GM21717 (cell line): ENCODE results near the gene PRKCA.

Source experiments
- ATAC-seq: cut with Tn5 transposase; IDR thresholded peaks from one replicate; pipeline ENCODE4 v1.9.1; 2021; ENCODE audit warnings: mild to moderate bottlenecking, moderate library complexity; ENCODE audit not compliant: unreplicated experiment

PRKCA gene

DNA sequence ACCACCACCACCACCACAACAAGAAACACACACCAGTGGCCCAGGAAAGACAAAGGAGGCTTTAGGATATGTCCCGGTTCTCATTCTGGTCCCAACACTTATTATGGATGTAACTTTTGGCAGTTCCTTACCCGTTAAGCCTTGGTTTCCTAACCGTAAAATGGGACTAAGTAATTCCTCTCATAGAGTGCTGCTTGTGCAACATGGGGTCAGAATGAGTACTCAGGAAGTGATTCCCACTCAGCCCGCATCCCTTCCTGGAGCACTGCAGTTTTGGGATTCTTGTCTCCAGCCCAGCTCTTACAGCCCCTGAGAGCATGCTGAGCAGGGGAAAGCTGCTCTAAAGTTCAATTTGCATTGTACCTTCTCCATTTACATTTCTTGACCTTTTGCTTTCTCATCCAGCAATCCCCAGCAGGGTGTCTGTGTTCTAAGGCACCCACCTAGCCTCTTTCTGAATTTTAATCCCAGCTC, 262.6 kb downstream of the PRKCA start:
- no peak for ATAC-seq

DNA sequence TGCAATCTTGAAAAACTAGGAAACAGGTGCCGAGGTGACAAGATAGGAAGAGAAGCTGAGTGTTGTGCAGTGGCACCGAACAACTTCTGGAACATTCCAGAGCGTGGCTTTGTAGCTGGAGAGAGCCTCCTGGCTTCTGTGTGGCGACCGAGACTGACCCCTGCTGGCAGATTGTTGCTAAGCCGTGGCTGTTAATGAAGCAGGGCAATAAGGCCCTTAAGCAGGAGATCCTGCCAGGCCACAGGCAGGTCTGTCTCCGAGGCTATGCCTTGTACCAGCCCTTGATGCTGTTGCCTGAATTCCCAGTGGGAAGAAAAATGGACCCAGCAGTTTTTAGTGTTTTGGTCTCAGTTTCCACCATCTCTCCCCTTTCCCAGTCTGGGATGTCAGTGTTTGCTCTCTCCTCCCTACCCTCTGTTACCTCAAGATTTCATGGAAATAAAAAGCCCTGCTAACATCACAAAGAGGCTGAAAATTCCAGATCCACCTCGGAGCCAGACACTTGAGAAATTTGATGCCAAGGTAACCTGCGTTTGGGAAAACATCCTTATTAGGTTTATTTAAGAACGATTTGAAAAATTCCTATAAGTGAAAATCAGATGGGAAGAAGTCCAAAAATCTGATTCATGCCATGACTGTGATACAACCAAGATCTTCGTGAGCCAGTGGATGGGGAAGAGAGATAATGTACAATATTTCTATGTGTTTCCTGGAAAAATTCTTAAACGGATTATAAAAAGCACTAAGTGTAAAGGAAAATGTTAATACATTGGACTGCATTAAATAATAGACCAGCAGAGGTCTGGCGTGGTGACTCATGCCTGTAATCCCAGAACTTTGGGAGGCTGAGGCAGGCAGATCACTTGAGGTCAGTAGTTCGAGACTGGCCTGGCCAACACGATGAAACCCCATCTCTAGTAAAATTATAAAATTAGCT, 265.1 kb downstream of the PRKCA start:
- no peak for ATAC-seq

DNA sequence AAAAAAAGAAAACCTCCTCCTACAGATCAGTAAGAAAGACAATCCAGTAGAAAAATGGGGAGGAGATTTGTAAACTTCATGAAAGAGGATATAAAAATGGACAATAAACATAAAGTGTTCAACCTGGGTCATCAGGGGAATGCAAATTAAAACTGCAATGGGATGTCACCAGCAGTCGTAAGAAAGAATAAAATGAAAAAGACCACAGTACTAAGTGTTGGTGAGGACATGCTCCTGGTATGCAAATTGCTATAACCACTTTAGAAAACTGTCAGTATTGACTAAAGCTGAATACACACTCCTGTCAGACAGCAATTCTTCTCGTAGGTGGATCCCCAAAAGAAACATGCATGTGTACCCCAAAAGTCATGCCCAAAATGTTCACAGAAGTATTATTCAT, 267.2 kb downstream of the PRKCA start:
- ATAC-seq, result no peak

DNA sequence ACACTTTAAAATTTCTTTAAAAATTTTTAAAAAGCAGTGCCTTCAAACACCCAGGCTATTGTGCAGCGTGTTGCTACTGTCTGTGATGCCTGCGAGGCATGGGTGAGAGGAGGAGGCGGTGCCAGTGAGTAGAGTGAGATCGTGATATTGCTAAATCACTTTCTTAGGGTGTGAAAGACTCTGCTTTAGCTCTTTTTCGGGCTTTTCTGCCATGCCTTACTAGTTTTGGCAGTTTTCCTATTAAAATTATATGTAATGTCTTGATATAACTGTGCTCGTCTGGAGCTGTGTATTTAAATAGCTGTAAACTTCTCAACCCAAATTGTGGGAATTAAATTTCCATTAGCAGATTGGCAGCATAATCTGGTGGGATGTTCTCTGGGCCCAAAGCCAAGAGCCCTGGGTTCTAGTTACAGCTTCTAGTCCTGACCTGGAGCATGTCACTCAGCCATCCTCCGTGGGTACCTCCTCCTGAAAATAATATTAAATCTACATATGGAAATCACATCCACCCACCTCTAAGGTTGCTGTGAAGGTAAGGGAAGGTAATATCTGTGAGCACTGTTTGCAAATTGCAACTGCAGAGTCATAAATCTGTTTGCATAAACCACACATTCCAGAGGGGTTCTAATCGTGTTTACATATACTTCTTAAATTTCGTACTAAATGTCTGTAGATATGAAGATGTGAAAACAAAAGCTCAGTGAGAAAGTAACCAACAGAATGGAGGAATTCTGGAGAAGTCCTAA, 268.2 kb downstream of the PRKCA start:
- ATAC-seq, result no peak

DNA sequence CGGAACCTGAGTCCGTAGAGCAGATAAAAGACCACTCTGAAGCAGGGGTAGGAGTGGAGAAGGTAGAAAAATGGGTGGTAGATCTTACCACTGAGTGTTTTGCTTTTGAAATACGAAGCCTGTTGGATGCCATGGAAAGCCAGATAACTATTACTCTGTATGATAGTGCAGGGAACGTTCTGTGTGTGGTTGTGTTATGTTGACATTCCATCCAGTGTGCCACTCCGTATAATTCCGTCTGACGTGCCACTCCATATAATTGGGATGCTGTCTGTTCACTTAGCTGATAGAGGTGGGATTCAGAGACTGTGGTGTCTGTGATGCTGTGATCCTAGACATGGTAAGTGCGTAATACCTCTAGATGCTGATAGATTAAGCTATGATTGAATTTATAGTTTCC, 269.3 kb downstream of the PRKCA start:
- no peak for ATAC-seq

DNA sequence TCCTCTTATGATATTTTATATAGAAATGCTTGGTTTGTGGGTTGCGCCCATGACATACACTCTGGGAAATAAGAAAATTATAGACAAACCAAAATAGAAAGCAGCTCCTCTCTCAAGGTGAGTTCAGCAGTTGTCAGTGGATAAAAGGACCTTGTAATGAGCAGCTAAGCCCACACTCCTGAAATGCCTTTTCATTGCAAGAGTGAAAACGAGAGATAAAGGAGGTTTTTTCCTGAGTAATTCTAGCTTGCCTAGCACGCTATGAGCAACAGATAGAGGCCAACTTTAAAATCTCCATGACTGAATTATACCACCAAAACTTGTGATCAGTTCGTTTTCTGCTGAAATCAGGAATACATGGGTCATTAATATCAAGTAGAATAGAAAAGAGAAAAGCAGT, 270.7 kb downstream of the PRKCA start:
- no peak for ATAC-seq

DNA sequence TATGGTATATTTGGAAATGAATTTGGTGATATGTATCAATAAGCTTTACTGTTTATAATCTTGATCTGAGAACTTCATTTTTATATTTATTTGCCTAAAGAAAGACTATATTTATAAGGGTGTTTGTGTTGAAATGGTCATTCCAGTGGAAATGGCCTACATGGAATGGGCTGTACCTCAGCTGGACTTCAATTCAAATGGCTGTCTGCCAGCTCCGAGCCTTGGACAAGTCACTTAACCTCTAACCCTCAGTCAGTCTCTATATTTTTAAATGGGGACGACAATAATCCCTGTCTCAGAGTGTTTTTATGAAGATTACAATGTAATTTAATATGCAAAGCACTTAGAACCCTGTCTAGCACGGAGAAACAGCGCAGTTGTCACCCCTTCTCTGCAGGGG, 271.7 kb downstream of the PRKCA start:
- ATAC-seq, result no peak

DNA sequence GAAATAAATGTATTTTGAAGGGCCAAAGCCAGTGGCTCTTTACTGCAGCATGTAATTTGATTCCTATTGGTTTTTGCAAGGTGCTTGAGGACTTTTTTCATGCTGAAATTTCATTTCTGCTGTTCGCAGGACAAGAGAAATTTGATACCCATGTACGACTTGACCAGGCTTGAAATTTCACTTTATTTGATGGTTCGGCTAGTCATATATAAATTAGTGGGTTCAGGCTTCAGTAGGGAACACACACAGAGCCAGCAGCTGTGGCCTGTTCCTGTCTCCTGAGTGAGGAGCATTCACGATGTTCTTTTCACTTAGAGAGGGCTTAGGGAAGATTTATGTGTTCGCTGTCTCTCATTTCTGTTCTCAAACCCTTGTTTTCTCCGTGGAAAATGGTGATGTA, 274.1 kb downstream of the PRKCA start:
- ATAC-seq, result no peak

DNA sequence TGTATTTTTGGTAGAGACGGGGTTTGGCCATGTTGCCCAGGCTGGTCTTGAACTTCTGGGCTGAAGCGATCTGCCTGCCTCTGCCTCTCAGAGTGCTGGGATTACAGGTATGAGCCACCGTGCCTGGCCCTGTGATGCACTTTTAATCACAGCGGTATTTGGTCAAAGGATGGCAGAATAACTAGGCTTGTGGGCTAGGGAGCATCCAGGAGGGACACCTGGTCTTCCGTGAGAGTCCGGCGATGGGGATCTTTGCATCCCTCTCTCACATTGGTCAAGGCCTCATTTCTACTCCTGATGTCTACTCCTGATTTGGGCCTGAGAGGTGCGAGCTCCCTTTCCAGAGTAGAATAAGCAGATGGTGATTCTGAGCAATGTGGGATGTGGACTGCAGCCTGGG, 274.6 kb downstream of the PRKCA start:
- no peak for ATAC-seq

DNA sequence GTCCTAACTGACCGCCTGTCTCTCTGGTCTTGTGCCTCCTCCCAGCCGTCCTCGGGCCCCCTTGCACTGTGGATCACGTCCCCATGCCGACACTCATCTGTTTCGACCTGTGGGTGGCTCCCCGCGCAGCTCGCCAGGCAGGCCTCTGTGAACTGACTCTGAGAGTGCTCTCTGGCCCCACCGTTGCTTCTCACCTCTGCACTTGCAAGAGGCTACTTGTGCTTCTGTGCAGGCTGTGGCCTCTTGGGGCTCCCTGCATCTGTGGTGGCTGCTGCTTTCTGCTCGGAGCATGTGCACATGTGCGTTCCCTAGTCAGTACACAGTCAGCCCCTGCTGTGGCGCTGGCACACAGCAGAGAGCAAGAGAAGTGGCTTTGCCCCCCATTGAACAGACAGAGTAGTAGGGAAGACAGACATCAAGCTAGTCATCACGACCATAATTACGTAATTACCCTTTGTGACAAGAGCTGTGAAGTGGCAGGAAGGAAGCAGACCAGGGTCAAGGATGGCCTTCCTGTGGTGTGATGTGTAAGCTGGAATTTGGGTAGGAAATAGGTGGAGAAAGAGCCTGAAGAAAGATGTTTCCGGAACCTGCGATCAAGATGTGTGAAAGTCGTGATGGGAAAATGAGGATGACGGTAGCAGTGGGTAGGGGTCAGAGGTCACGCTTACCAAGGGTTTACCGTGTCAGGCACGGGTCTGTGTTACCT, 276.5 kb downstream of the PRKCA start:
- ATAC-seq, result no peak

DNA sequence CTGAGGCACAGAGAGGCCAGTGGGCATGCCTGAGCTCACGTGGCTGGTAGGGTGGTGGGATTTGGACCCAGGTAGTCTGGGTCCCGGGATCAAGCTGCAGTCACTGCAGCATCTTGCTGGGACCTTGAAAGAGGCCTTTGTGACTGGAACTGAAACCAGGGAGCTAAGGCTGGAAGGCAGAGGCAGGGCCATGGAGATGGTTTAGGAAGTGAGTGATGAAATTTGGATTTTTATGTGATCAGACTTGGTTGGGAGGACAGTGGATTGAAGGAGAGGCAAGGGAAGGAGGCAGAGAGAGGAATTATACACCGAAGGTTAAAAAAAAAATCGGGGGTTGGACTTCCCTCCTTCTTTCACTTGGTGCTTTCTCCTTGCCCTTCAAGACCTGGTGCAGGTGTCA, 277.1 kb downstream of the PRKCA start:
- no peak for ATAC-seq

DNA sequence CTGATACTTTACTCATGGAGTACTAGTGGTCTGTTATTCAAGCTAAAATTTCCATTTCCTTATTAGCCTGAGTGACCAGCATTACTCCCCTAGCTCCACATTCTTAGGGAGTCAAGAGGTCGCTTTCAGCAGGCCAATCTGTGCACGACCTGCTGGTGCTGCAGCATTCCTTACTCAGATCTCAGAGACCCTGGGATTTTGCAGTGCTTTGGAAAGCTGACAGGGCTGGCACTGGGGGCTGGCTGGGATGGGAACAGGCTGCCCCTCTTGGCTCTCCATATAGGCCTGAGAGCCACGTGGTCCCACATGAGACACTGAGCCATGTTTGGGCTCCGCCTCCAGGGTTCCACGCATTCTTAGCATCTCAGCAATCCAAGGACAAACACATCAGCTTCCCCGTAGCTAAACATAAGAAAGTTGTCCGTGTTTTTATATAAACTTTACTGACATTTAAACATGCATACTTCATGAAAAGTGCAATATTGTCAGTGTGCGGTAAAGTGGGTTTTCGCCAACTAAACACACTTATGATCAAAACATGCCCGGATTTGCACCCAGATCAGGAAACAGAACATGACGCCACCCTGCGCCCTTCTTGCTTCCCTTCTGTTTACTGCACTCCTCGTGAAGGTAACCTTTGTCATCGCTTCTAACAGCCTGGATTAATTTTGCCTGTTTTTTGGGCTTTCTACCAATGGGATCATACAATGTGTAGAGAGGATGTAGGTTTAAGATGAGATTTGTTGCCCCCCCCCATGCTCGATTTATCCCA, 278.0 kb downstream of the PRKCA start:
- no peak for ATAC-seq

DNA sequence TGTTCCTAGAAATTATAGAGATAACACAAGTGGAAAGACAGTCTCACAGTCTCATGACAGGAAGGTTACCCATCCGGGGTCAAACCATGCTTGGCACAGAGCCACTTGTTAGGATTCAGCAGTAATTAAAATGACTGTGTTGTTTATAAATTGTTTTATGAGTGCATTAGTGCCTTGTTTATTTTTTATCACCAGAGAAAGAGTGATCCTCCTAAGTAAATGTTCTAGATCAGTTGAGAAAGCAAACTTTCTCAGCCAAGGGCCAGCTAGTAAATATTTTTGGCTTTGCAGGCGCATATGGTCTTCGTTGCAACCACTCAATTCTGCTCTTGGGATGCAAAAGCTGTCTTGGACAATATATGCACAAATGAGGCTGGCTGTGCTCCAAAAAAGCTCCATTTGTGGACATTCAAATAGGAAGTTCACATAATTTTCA, 278.6 kb downstream of the PRKCA start:
- ATAC-seq, result no peak

DNA sequence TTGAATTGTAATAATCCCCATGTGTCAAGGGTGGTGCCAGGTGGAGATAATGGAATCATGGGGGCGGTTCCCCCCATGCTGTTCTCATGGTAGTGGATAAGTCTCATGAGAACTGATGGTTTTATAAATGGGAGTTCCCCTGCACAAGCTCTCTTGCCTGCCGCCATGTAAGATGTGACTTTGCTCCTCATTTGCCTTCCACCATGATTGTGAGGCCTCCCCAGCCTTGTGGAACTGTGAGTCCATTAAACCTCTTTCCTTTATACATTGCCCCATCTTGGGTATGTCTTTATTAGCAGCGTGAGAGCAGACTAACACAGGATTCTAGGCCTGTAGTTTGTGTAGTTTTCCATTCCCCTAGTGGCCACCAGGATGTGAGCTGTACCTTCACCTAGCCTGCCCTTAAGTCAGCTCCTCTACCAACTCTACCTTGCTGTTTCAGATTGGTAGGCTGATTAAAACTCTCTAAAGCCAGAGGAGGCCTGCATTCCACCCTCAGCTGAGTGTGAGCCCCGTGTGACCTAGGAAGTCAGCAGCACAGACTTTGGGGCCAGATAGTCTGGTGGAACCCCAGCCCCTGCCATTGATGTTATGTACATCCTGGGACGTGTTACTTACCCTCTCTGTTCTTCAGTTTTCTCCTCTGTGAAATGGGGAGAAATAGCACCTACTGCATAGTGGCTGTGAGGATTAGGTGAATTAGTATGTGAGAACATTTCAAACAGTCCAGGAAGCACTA, 280.1 kb downstream of the PRKCA start:
- ATAC-seq, result no peak

DNA sequence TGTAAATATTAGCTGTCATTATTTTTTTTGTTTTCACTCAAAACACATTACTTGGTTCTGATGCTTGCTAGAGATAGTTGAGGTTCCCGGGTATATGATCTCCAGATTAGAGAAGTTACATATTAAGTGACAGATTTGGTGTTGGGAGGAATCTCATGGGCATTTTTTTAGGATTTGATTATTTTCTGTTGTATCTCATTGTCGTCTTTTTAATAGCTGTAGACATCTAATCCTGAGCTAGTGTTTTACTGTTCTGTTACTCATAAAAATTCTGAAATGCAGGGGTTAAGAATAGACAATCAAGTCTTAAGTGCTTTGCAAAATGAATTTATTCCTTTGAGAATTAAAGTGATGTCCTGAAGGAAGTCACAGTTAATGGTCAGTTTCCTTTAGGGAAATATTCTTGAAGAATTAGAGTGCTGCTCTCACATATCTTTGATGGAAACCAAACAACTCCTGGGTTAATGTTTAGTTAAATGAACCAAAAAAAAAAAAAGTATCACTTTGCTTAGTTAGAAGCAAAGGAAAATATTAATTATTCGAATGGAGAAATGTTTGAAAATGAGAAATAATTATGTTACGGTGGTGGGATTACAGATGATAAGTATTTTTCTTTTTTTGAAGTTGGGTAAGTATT, 280.8 kb downstream of the PRKCA start:
- no peak for ATAC-seq

DNA sequence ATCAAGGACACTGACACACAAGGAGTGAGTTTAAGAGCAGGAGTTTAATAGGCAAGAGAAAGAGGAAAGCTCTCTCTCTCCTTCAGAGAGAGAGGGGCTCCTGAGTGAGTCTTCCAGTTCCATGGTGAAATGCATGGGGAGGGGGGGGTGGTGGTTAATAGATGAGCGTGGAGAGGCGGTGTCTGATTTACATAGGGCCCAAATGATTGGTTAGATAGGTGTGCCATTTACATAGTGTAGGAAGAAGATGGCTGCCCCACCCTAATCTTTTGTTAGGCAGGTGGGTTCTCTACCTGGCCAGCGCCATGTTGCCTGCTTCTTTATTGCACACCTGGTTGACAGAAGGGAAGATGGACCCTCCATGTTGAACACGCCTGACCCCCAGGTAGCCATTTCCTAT, 282.5 kb downstream of the PRKCA start:
- no peak for ATAC-seq

DNA sequence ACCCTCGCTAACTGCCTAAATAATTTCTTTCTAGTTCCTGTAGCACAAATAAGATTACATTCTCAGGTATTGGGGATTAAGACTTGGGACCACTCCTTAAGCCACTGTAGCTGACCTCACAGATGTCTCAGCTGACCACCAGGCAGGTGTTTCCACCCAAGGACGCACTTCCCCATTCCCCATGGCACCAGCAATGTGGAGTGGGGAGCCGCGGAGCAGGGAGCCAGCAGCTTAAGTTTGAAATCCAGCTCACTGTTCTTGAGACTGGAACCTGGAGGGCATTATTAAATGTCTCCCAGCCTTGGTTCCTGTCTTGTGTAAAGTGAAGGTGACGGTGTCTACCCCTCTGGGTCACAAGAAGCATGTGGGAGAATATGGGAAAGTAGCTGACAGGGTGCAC, 283.1 kb downstream of the PRKCA start:
- no peak for ATAC-seq

DNA sequence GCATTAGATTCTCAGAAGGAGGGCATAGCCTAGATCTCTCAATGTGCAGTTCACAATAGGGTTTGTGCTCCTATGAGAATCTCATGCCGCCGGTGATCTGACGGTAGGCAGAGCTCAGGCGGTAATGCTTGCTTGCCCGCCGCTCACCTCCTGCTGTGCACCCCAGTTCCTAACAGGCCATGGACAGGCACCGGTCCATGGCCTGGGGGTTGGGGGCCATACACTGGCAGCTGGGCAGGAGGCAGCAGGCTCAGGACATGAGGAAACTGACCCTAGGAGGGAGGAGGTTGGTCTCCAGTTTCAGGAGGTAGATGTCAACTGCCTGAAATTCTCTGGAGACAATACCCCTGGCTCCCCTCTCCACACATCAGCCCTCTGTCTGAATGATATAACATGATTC, 287.5 kb downstream of the PRKCA start:
- no peak for ATAC-seq

DNA sequence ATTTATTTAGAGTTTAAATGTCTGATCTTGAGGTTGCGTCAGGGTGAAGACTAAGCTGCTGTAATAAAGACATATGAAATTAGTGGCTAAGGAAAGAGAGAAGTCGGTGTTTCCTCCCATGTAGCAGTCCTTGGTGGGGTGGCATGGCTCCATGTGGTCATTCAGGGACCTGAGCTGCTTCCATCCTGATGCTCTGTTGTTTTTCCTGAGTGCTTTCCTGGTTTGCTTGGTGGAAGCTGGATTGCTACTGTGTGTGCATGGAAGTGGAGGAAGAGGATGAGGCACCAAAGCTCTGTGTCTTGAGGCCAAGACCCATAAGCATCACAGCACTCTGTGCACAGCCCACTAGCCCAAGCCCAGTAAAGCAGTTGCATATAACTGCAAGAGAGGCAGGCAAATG, 290.7 kb downstream of the PRKCA start:
- no peak for ATAC-seq

DNA sequence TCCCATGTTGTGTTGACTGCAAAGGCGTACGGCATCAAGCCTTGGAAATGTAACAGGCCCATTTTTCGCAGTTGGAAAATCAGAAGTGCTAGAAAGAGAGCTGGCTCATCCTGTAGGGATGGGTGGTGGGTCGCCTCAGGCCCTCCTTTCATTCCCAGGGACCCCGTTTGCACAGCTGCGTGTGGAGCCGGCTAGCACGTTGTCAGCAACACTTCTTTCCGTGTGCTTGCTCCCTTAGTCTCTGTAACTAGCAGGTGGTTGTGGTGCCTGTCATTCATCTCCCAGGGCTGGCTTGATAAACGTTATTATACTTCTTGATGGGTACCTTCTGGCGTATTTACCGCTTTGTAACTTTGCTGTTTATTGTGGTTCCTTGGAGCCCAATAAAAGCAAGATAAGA, 293.5 kb downstream of the PRKCA start:
- ATAC-seq, result no peak
